NT2/D1 (cell line): ENCODE results near the gene GSE1.

Experiments
- SUZ12 ChIP-seq: IDR thresholded peaks from 2 replicates; pipeline ENCODE4 v1.6.1; 2011; ENCODE audit not compliant: insufficient read length, insufficient read depth; ENCODE audit errors: extremely low read depth
- YY1 ChIP-seq: IDR thresholded peaks from 2 replicates; pipeline ENCODE4 v1.6.1; 2011; ENCODE audit not compliant: insufficient read length, insufficient read depth
- ZNF274 ChIP-seq: IDR thresholded peaks from 2 replicates; pipeline ENCODE4 v1.6.1; 2011; ENCODE audit warnings: mild to moderate bottlenecking, low read depth, low read length

DNA sequence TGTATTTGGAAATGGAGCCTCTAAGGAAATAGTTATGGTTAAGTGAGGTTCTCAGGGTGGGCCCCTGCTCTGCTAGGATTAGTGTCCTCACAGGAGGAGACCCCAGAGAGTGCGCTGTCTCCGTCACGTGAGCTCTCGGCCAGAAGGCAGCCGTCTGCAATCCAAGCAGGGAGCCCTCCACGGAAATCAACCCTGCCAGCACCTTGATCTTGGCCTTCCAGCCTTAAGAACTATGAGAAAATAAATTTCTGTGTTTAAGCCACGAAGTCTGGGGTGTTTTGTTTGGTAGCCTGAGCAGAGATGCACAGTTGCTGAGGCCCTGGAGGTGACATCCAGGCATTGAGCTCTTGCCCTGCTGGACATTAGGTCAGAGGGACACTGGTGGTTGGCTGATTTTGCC lies 32.4 kb upstream of the GSE1 start:
- TF ChIP-seq ZNF274: no peak
- no peak for TF ChIP-seq YY1
- no peak for TF ChIP-seq SUZ12
